ENCODE data around the gene SNTG2. TPM values are rescaled to one million over a fixed set of nuclear protein-coding genes. Genes with fewer than 3 reads are reported as not detected.

The SNTG2 gene
- total RNA-seq, 3 donors from 2014 or later (not counting 1 experiment from before 2014, with no cell fraction given) = not detected

DNA sequence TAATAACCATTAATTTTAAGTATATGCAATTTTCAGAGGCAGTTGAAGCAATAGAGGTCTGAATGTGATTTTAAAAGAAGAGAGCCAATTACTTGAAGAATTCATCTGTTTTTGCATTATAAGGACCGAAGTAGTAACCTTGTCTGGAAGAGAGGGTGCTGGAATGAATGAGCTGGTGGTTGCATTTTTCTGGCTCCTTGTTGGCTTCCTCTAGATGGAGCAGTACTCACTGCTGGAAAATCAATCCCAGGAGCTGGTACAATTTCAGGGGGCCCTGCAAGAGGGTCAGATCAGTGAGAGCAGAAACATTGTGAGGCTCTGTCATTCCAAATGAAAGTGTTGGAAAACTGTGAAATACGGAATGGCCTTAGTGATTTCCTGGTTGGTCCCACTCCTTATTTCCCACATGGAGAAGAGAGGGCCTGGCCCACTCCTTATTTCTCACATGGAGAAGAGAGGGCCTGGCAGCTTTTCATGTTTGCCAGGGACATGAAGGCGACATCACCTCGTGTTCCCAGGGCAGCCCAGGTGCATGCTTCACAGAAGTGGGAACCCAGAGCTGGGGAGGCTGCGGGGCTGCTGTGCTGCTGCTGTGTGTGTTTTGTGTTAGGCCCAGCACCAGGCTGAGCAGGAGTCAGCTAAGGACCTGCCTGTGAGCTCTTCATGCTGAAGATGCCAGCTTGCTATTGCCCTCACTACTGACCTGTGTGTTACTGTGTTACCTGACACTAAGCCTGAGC is 197.4 kb downstream of the SNTG2 start:
- peaks cover 0 to 2% of the 10 kb centered on the region in 2 donors for H3K9me3 Mint-ChIP-seq
- Histone ChIP-seq H3K36me3 (ENCODE audit: control insufficient read depth, insufficient read depth, low read length) (no peaks in the 10 kb centered on the region), H3K9me3 (ENCODE audit: control insufficient read depth, insufficient read depth, low read length) (no peaks in the 10 kb centered on the region), H3K4me3 (ENCODE audit: low read length) (no peak overlapping the region), H3K4me1 (ENCODE audit: control insufficient read depth, insufficient read depth, low read length) (no peaks in the 10 kb centered on the region), H3K27ac (ENCODE audit: low read length) (no peak overlapping the region), H3K27me3 (ENCODE audit: control insufficient read depth, insufficient read depth, low read length) (no peaks in the 10 kb centered on the region)
- H3K4me3 Mint-ChIP-seq = no peak overlapping the region
- no peak overlapping the region for H3K27ac Mint-ChIP-seq
- H3K36me3 Mint-ChIP-seq = no peaks in the 10 kb centered on the region
- intact Hi-C loops (cut with micrococcal nuclease) = no loop called here
- TF ChIP-seq, protein P1, sequence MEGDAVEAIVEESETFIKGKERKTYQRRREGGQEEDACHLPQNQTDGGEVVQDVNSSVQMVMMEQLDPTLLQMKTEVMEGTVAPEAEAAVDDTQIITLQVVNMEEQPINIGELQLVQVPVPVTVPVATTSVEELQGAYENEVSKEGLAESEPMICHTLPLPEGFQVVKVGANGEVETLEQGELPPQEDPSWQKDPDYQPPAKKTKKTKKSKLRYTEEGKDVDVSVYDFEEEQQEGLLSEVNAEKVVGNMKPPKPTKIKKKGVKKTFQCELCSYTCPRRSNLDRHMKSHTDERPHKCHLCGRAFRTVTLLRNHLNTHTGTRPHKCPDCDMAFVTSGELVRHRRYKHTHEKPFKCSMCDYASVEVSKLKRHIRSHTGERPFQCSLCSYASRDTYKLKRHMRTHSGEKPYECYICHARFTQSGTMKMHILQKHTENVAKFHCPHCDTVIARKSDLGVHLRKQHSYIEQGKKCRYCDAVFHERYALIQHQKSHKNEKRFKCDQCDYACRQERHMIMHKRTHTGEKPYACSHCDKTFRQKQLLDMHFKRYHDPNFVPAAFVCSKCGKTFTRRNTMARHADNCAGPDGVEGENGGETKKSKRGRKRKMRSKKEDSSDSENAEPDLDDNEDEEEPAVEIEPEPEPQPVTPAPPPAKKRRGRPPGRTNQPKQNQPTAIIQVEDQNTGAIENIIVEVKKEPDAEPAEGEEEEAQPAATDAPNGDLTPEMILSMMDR (IDR thresholded peaks at IDR 0.05) = no peak
- 56% methylated on average over 5 of the region's 5 CpGs for WGBS (ENCODE audit: insufficient coverage)
- H3K27me3 Mint-ChIP-seq (ENCODE audit: low read depth in 2 of 2) = peaks cover 6 to 14% of the 10 kb centered on the region in 2 donors
- ATAC-seq (no peak), DNase-seq (no peak)
- H3K4me1 Mint-ChIP-seq = no peaks in the 10 kb centered on the region

DNA sequence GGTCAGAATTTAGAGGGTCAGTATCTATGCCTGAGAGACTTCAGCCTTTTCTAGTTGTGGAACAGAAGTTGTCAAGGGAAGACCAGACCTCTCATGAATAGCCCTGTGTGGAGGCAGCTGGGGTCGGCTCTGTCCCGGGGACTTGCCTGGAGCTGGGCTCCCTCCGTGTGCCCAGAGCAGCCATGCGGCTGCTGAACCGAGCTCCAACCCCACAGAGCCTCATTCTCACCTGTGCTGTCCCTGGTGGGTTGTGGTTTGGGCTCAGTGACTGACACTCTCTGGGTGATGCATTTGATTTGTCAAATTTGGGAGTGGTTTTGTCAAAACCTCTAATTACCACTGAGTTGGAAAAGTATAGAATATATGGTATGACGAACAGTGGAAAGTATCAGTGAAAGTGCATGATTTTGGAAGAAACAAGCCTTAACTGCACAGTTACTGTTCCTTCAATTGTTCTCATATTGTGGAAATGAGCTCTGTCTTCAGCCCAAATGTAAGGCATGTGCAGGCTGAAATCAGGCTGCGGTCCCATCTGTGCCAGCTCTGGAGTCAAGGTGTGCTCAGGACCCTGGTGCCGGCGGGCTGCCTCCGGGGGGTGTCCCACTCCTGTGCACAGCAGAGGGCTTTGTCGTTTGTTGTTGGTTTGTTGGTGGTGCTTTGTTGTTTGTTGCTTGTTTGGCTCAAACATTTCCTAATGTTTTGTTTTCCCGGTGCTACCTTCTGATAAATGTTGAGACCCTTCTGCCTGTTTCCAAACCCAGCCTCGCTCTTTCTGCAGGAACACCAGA is 200.3 kb downstream of the SNTG2 start:
- Mint-ChIP-seq H3K36me3 (no peaks in the 10 kb centered on the region), H3K9me3 (no peaks in the 10 kb centered on the region), H3K27me3 (ENCODE audit: low read depth in 2 of 2) (peaks cover 0 to 6% of the 10 kb centered on the region in 2 donors), H3K4me3 (no peak overlapping the region), H3K27ac (no peak overlapping the region), H3K4me1 (no peaks in the 10 kb centered on the region)
- Histone ChIP-seq H3K4me1 (ENCODE audit: control insufficient read depth, insufficient read depth, low read length) (no peaks in the 10 kb centered on the region), H3K27ac (ENCODE audit: low read length) (no peak overlapping the region), H3K4me3 (ENCODE audit: low read length) (no peak overlapping the region), H3K9me3 (ENCODE audit: control insufficient read depth, insufficient read depth, low read length) (no peaks in the 10 kb centered on the region), H3K36me3 (ENCODE audit: control insufficient read depth, insufficient read depth, low read length) (no peaks in the 10 kb centered on the region), H3K27me3 (ENCODE audit: control insufficient read depth, insufficient read depth, low read length) (no peaks in the 10 kb centered on the region)
- intact Hi-C loops (cut with micrococcal nuclease) = no loop called here
- WGBS (ENCODE audit: insufficient coverage) = 82% methylated on average over 10 of the region's 13 CpGs
- ATAC-seq (no peak), DNase-seq (no peak)
- TF ChIP-seq, protein P1 (IDR thresholded peaks at IDR 0.05) = no peak

DNA sequence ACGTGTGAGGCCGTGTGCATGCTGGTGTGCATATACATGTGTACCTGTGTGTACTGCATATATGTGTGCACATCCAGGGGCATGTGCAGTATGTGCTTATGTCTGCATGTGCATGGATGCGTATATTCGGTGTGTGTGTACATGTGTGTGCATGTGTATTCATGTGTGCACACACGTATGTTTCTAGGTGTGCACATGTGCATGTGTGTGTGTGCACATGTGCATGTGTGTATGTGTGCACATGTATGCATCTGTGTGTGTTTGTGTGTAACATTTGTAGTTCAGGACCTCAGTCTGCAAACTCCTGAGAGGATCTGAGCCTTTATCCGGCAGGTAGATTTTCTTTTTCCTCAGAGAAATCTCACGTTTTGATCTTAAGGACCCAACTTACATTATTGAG is 201.7 kb downstream of the SNTG2 start:
- H3K4me1 ChIP-seq (ENCODE audit: control insufficient read depth, insufficient read depth, low read length) = no peaks in the 10 kb centered on the region
- Mint-ChIP-seq H3K9me3 (no peaks in the 10 kb centered on the region), H3K4me1 (no peaks in the 10 kb centered on the region), H3K4me3 (no peak overlapping the region), H3K27me3 (ENCODE audit: low read depth in 2 of 2) (peaks cover 0 to 6% of the 10 kb centered on the region in 2 donors), H3K27ac (no peak overlapping the region), H3K36me3 (no peaks in the 10 kb centered on the region)
- no peaks in the 10 kb centered on the region for H3K27me3 ChIP-seq (ENCODE audit: control insufficient read depth, insufficient read depth, low read length)
- intact Hi-C loops (cut with micrococcal nuclease) = no loop called here
- no peak overlapping the region for H3K4me3 ChIP-seq (ENCODE audit: low read length)
- H3K27ac ChIP-seq (ENCODE audit: low read length) = no peak overlapping the region
- no peaks in the 10 kb centered on the region for H3K9me3 ChIP-seq (ENCODE audit: control insufficient read depth, insufficient read depth, low read length)
- no peaks in the 10 kb centered on the region for H3K36me3 ChIP-seq (ENCODE audit: control insufficient read depth, insufficient read depth, low read length)
- 90% methylated on average over 5 of the region's 7 CpGs for WGBS (ENCODE audit: insufficient coverage)
- ATAC-seq (peak in 1 of 3 donors; percentile 42), DNase-seq (no peak)
- TF ChIP-seq, protein P1 (IDR thresholded peaks at IDR 0.05) = no peak

All from natural killer cell (primary cell).